ENCODE results near the gene IMPDH1.

GRCh38 chr7:128407751-128408708, 1.8 kb downstream of the IMPDH1 start:
- TF ChIP-seq CTCF (IDR thresholded peaks at IDR 0.05), result no peak
- TF ChIP-seq POLR2AphosphoS5 (IDR thresholded peaks at IDR 0.05), result no peak
- TF ChIP-seq EP300 (IDR thresholded peaks at IDR 0.05), result no peak
- no peak for TF ChIP-seq POLR2A (IDR thresholded peaks at IDR 0.05)

Data from sigmoid colon (tissue), 4 donors.